HuH-7.5 (cell line): ENCODE data around the gene SLC6A19.

Experiments
- DNase-seq: peaks from one replicate; pipeline ENCODE4 v3.0.0; 2011; ENCODE audit warnings: low spot score

SLC6A19 gene

DNA sequence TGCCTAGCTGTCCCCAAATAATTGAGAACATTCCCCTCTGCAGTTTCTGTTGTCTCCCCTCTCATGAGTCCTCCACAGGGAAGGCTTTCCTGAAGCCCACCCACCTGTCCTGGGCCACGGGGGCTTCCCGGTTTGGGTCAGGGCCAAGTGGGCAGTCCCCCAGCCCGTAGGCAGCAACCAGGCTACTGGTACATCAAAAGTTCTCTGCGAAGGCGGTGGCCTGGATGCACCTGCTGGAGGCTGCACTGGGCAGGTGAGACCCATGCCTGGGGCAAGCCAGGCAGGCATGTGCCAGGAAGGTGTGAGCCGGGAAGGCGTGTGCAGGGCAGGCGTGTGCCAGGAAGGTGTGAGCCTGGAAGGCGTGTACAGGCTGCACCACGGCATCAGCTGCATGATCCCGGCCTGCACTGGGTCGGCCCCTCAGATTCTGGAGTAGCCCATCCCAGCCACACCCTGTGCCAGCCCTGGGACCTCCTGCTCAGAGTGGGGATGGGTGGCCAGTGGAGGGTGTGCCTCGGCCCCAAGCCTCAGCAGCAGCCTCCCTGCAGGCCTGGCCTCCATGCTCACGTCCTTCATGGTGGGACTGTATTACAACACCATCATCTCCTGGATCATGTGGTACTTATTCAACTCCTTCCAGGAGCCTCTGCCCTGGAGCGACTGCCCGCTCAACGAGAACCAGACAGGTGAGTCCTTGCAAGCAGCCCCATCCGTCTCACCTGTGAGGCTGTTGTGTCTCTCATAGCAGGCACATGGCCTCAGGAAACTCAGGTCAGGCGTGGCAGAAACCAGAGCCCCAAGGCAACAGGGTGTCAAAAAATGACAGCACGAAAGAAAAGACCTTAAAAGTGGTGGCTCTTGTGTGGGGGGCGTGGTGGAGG is 8.7 kb downstream of the SLC6A19 start:
- no peak for DNase-seq

DNA sequence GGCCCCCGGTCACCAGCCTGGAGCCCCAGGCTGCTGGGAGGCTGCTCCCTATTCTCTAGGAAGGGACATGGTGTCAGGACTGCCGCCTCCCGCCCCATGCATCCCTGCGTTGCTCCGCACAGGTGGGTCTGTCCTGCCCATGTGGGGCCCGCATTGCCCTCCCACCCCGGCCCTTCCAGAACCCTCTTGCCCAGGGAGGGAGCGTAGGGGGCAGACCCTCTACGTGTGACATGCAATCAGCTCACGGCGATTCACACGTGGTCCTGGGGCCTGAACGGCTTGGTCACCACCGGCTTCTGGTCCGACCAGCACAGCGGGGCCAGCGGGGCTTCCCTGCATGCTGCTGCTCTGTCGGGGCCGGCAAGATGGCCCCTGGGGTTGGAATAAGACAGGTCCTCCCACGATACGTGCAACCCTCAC is 9.4 kb downstream of the SLC6A19 start:
- no peak for DNase-seq

DNA sequence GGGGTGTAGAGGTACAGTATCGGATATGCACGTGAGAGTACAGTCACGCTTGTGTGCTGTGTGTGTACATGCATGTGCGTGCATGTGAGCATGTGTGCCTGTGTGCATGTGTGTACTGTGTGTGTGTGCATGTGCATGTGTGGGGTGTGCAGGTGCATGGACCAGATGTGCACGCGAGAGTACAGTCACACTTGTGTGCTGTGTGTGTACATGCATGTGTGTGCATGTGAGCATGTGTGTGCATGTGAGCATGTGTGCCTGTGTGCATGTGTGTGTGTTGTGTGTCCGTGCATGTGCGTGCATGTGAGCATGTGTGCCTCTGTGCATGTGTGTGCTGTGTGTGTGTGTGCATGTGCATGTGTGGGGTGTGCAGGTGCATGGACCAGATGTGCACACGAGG is 10.3 kb downstream of the SLC6A19 start:
- no peak for DNase-seq

DNA sequence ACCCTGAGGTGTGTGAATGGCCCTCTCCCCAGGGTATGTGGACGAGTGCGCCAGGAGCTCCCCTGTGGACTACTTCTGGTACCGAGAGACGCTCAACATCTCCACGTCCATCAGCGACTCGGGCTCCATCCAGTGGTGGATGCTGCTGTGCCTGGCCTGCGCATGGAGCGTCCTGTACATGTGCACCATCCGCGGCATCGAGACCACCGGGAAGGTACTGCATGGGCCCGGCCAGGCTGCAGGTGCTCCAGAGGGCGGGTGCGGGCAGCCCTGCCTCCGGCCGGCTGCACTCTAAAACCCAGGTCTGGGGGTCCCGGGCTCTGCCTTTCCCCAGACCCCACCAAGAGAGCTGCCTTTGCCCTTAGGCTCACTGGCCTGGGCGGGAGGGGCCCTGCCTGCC is 10.9 kb downstream of the SLC6A19 start:
- no peak for DNase-seq

DNA sequence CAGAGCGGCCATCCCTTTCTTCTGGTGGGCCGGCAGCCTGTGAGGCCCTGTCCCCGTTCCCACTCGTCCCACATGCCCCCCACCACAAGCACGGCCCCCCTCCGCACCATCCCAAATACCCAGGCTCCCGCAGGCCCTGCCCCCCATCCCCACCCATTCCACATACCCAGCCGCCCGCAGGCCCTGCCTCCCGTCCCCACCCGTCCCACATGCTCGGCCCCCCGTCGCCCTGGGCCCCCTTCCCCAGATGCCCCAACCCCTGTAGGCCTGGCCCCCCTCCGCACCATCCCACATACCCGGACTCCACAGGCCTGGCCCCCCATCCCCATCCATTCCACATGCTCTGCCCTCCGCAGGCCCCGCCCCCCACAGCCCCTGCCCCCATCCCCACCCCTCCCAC is 11.5 kb downstream of the SLC6A19 start:
- DNase-seq: no peak

DNA sequence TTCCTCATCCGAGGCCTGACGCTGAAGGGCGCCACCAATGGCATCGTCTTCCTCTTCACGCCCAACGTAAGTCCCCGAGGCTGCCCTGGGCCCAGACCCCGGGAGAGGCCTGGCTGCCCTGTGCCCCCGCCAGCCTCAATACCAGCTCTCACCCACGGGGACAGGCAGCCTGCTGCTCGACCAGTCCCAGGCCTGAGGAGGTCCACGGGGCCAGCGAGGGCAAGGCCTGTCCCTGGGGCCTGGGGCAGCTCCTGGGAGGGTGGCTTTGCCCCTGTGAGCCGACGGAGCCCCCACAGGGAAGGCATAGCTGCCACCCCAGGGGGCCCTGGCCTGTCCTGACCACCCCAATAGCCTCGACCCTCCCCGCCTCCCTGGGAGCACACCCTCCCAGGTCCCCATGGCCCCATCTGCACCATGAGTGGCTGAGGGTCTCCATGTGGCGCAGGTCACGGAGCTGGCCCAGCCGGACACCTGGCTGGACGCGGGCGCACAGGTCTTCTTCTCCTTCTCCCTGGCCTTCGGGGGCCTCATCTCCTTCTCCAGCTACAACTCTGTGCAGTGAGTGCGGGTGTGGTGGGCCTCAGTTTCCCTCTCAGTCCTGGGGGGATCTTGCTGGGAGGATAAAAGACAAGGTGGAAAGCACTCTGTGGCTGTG is 12.2 kb downstream of the SLC6A19 start:
- DNase-seq: no peak

DNA sequence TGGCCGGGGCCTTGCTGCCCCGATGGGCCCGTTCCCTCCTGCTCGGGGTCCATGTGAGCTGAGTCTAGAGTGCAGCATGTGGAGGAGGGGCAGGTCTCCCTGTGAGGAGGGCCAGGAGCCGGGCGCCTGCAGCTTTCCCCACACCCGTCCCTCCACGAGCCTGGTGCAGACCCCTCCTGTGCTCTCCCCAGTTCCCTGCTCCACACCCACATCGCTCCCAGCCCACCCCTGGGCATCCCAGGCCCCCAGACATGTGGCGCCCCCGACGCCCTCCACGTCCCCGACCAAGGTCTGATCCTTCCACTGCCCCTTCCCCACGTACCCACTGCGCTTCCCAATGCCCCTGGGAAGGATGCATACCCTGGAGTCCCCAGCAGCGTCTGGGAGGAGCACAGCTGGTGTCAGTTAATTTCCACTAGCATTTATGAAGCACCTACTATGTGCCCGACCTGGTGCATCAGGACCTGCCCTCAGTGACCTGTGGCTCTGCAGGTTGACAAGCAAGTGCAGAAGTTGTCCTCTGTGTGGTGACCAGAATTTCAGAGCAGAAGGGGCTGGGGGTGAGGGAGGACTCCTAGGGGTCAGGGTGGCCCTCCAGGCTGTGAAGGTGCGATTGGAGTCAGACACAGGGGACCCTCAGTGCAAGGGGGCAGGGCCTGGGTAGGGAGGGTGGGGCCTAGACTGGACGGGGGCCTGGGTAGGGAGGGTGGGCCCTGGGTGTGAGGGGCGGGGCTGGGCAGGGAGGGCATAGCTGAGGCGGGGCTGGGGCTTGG is 13.0 kb downstream of the SLC6A19 start:
- no peak for DNase-seq

DNA sequence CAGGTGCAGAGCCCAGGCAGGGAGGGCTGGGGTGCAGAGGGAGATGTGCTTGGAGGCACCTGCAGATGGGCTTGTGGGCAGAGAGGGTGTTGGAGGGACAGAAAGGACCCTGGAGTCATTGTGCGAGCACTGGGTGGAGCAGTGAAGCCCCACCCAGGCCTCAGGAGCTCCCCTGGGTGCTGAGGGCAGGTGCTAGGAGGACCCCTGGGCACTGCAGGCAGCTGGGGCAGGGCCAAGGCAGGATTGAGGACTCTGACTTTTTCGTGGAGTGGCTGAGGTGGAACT is 13.5 kb downstream of the SLC6A19 start:
- DNase-seq: no peak

DNA sequence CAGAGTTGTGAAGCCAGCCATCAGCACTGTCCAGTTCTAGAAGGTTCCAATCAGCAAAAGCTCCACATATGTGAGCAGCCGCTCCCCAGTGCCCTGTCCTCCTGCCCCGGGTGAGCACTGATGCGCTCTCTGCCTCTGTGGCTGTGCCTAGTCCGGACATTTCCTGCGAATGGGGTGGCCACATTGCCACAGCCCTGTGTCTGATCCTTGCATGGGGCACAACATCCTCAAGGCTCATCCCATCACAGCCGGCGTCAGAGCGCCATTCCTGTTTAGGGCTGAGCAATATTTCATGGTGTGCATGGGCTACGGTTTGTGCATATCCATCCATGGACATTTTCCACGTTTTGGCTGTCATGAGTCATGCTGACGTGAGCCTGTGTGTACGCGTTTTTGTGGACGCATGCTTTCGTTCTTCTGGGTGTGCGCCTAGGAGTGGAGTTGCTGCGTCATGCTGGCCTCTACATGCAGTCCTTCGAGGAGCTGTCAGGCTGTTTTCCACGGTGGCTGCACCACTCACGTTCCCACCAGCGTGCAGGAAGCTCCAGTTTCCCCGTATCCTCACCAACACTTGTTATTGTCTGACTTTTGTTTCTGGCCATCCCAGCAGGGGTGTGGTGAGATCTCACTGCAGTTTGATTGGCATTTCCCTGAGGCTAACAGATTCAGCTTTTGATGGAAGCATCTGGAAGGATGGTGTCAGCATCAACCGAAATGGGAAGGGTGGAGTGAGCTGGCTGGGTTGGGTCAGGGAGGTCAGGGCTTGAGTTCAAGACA is 14.1 kb downstream of the SLC6A19 start:
- no peak for DNase-seq

DNA sequence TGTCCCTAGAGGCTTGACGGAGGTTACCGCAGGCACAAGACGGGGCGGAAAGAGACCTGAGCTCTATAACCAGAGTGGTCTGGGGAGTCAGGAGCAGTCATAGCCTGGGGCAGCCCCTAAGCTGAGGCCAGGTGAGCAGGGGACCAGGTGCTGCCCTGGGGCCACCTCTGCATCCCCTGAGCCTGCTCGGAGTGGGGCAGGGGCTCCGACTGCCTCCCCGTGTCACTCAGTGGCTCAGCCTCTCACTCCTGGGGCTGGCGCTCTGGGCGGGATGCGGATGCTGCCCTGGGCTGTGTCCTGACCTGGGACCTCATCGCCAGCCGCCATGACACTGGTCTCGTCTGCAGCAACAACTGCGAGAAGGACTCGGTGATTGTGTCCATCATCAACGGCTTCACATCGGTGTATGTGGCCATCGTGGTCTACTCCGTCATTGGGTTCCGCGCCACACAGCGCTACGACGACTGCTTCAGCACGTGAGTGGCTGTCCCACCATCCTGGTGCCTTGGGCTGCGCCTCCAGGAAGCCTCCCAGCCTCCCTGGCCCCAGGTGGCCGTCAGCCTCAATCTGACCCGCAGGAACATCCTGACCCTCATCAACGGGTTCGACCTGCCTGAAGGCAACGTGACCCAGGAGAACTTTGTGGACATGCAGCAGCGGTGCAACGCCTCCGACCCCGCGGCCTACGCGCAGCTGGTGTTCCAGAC is 15.0 kb downstream of the SLC6A19 start:
- no peak for DNase-seq

DNA sequence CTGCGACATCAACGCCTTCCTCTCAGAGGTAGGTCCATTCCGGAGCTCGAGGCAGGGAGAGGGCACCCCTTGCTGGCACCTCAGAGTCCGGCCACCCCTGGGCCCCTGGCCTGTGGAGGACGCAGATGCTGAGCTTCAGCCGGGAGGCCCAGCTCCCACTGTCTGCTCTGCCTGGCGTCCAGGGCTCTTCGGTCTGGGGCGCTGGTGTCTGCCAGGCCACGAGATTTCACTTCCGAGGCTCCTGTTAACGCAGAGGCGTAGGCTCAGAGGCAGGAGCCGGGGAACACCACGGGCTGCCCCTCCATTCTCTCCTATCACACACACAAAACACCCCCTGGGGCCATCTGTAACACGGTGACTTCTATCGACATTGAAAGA is 15.5 kb downstream of the SLC6A19 start:
- DNase-seq: no peak

DNA sequence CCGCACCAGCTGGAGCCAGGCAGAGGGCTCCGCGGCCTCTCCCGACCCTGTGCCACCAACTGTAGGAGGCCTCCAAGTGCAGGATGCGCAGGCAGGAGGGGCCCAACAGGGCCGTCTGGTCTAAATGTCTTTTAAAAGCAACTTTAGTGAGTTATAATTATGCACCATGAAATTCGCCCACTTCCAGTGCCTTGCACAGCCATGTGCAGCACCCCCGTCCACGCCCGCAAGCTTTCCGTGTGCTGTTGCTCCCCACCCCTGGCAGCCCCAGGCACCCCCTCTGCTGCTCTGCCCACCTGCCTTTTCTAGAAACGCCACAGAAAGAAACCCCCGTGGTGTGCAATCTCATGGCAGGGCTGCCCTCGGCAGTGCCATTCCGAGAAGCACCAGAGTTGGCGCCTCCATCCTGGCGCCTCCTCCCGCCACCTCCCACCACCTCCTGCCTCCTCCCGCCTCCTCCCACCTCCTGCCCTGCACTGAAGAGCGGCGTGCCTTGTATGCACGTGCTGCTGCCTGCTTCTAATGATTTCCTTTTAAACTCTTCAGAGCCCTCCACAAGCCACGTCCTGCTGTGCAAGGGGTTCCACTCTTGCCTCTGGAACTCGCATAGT is 16.3 kb downstream of the SLC6A19 start:
- DNase-seq: no peak

DNA sequence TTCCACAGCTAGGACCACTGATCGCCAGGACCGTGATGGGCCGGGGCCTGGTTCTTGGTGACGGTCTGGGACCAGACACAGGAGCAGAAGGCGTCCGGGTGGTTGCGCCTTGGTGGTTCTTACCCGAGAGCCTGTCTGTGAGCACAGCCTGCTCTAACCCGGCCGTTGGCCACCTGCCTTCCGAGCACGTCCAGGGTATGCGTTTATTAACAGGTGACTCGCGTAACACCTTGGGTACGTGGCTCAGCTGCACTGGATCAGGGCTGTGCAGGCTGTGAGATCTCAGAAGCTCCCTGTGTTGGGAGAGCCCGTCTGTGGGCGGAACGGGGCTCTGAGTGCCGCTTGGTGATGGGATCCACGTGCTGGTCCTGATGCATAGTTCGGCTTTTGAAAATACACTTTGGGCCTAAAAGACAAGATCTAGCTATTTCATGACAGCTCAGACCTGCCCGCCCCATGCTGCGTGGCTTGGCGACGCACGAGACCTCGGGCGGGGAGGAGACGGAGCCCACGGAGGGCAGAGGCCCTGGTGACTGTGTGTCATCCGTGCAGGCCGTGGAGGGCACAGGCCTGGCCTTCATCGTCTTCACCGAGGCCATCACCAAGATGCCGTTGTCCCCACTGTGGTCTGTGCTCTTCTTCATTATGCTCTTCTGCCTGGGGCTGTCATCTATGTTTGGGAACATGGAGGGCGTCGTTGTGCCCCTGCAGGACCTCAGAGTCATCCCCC is 17.1 kb downstream of the SLC6A19 start:
- DNase-seq: no peak

DNA sequence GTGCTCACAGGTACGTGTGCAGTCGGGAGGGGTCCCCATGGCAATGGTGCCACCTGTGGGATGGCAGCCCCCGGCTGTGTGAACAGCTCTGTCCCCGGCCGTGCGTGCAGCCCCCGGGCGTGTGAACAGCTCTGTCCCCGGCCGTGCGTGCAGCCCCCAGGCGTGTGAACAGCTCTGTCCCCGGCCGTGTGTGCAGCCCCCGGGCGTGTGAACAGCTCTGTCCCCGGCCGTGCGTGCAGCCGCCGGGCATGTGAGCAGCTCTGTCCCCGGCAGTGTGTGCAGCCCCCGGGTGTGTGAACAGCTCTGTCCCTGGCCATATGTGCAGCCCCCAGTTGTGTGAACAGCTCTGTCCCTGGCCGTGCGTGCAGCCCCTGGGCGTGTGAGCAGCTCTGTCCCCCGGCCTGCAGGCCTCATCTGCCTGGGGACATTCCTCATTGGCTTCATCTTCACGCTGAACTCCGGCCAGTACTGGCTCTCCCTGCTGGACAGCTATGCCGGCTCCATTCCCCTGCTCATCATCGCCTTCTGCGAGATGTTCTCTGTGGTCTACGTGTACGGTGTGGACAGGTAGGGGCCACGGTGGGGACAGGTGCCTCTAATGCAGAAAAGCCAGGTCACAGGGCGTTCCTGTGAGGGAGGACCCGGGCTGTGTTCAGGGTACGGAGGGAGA is 17.8 kb downstream of the SLC6A19 start:
- DNase-seq: no peak

DNA sequence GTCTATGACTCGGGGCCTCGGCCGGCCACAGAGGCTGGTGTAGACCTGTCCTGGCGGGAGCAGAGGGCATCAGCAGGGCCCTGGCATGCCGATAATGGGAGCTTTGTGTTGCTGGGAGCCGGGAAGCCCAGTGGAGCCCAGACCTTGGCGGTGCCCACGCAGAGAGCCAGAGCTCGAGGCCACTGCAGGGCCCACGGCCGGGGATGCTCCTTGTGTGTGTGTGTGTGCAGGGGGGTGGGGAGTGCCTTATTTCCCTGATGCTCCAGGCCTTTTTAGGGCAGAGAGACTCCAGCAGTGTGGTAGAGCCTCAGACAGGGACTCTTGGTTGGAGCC is 18.3 kb downstream of the SLC6A19 start:
- DNase-seq: no peak

DNA sequence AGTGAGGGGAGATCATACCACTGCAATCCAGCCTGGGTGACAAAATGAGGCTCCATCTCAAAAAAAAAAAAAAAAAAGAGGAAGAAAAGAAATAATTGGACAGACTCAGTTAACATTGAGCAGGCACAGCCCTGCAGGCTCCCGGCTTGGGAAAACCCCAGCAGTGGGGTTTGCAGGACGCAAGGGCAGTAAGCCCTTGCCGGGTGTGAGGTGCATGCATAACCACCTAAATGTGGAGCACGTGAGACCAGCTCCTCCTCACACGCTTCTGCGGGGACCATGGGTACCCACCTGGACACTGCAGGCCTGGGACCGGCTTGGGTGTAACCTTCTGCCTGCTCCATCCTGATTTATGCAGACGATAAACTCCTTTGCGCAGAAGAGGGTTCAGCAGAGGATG is 19.0 kb downstream of the SLC6A19 start:
- no peak for DNase-seq

DNA sequence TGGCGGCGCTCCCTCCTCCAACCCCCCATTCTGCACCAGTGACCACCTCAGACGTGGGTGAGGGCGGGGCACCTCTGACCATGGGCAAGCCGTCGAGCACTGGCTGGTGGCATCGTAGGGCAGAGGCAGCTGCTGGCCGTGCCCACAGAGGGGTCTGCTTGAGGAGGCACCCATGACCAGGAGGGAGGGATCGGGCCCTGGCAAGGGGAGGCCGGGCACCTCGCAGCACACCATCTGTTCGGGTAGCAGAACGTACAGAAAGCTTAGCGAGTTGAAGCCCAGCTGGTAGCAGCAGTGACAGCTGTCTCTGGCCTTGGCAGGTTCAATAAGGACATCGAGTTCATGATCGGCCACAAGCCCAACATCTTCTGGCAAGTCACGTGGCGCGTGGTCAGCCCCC is 19.4 kb downstream of the SLC6A19 start:
- no peak for DNase-seq

DNA sequence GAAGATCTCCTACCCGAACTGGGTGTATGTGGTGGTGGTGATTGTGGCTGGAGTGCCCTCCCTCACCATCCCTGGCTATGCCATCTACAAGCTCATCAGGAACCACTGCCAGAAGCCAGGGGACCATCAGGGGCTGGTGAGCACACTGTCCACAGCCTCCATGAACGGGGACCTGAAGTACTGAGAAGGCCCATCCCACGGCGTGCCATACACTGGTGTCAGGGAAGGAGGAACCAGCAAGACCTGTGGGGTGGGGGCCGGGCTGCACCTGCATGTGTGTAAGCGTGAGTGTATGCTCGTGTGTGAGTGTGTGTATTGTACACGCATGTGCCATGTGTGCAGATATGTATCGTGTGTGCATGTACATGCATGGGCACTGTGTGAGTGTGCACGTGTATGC is 20.3 kb downstream of the SLC6A19 start:
- no peak for DNase-seq

DNA sequence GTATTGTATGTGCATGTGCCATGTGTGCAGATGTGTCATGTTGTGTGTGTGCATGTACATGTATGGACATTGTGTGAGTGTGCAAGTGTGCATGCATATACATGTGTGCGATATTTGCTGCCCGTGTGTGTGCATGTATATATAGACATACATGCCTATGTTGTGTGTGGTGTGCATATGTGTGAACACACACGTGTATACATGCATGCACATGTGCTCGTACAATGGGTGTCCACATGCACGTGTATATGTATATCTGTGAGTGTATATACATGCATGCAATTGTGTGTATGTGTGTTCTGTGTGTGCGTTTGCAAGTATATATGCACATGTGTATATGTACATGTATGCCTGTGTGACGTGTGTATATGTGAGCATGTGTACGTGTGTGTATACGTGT is 20.8 kb downstream of the SLC6A19 start:
- no peak for DNase-seq

DNA sequence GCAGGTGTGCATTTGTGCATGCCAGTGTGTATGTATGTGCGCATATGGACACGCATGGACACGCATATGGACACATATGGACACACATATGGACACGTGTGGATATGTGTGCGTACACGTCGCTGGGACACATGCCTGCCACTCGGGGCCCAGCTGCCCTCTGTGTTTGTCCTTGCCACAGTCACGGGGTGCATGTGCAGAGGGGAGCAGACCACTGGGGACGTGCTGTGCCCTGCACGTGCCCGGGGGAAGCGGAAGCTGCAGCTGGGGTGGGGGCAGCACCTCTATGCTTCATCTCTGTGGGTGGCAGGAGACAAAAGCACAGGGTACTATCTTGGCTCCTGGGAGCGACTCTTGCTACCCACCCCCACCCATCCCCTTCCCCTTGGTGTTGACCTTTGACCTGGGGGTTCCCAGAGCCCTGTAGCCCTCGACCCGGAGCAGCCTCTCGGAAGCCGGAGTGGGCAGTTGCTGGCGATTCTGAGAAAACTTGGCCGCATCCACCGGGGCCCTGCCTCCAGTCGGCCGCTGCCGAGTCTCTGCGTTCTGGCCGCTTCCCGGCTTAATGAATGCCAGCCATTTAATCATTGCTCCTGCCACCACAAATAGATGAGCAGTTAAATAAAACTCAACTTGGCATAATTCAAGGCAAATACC is 21.4 kb downstream of the SLC6A19 start:
- DNase-seq: no peak
